HG03039 (cell line): ENCODE measurements around the gene FUOM.
"Not testable (repeated sequence)": the region's sequence is repeated elsewhere in the genome, so short reads cannot be mapped to it uniquely, and the experiment has no call there.

ENCODE experiments used
- ATAC-seq: cut with Tn5 transposase; IDR thresholded peaks from one replicate; pipeline ENCODE4 v1.9.1; 2021; ENCODE audit warnings: mild to moderate bottlenecking, moderate library complexity; ENCODE audit not compliant: unreplicated experiment

The FUOM gene

DNA sequence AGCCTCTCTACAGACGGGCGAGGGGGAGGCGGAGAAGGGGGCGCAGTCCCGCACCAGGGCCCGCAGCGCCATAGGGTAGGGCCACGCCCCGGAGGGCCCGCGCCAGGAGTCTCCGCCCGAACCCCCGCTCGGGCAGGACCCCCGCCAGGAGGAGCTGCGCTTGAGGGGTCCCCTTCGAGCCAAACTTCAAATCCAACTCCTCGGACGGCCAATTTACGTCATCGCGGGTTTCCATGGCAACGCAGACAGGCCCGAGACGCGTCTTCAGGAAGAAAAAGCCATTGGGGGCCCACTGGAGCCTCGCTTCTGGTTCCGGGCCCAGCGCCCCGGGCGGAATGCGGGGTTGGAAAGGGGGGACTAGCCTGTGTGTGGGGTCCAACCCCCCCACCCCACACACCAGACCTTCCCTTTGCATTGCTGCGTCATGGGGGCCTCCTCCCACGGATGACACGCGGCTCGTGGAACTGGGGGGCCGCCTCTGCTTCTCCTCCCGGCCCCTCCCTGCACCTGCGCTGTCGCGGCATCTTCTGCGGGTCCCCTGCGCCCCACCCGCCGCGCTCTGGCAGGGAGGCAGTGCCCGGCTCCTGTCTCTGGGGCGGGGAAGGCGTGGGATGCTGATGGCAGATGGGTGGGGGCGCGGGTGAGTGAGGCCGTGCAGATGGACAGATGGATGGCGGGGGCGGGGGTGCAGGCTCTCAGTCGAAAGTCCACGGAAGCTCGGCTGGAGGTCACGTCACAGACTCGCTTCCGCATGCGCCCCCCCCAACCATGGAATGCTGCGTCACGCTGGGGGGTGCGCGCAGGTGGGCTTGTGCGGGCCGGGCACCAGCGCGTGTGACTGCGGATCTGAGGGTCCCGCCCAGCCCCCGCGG is 22.3 kb downstream of the FUOM start:
- ATAC-seq: no peak

DNA sequence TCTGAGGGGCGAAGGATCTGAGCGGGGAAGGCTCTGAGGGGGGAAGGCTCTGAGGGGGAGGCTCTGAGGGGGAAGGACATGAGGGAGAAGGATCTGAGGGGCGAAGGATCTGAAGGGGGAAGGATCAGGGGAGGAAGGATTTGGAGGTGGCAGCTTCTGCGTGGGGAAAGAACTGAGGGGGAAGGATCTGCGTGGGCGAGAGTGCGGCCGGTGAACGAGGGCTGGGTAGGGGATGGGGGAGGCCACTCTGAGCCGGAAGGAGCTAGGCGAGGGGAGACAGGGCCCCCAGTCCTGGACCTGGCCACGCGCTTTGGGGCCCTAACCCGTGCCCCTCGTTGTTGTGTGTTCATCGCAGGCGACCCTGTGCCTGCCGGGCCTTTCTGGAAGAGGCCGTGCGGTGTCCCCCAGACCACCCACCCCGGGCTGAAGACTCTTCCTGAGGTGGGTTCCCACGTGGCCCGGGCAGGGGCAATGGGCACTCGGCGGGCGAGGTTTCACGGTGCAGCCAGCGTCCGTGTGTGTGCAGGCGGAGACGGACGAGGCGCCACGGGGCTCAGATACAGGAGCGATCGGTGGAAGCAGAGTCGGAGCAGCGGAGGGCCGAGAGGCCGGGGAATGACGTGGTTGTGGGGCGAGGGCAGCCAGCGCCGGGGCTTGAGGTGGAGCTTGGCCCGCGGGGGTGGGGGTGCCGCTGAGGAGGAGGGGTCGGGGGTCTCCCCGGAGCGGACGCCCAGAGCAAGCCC is 23.1 kb downstream of the FUOM start:
- no peak for ATAC-seq

DNA sequence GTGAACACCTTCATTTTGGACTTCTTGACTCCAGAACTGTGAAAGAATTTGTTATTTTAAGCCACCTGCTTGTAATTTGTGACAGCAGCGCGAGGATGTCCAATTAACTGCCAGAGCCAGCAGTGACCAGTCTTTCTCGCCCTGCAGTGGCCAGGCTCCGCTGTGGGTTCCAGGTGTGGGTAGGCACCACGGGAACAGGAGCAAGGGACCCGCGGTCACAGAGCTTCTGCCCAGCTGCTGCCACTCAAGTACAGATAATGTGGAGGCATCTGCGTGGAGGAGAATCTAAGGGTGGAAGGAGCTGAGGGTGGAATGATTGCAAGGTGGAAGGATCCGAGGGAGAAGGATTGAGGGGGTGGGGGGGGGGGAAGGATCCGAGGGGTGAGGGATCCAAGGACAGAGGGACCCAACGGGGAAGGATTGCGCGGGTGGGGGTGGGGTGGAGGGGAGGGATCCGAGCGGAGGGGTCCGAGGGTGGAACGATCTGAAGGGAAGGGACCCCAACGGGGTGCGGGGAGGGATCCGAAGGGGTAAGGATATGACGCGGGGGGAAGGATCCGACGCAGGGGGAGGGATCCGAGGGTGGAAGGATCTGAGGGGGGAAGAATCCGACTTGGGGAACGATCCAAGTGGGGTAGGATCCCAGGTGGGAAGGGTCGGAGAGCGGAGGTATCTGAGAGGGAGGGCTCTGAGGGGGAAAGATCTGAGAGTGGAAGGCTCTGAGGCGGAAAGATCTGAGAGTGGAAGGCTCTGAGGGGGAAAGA is 24.7 kb downstream of the FUOM start:
- ATAC-seq: no peak

DNA sequence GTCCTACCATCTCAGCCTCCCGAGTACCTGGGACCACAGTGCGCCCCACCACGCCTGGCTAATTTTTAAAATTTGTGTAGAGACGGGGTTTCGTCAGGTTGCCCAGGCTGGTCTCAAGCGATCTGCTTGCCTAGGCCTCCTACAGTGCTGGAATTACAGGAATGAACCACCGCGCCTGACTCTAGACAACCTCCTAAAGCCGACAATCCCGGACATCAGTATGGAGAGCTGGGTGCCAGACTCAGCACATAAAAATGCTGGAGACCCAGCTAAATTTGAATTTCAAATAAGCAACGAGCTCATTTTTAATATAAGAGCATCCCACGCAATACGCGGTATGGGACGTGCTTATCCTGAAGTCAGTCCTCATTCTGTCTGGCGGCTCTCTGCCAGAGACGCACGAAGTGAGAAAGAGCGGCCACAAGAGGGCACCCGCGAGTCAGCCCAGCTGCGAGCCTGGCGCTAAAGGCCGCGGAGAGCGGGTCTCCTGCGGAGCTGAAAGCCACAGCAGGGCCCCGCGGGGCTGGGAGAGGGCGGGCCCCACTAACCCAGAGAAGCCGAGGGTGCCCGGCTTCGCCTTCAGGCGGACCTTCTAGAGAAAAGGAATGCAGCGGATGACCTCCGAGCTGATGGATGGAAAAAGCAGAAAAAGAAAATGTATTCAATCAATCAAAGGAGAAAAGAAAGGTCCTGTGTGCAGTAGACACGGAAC is 28.2 kb downstream of the FUOM start:
- no peak for ATAC-seq

DNA sequence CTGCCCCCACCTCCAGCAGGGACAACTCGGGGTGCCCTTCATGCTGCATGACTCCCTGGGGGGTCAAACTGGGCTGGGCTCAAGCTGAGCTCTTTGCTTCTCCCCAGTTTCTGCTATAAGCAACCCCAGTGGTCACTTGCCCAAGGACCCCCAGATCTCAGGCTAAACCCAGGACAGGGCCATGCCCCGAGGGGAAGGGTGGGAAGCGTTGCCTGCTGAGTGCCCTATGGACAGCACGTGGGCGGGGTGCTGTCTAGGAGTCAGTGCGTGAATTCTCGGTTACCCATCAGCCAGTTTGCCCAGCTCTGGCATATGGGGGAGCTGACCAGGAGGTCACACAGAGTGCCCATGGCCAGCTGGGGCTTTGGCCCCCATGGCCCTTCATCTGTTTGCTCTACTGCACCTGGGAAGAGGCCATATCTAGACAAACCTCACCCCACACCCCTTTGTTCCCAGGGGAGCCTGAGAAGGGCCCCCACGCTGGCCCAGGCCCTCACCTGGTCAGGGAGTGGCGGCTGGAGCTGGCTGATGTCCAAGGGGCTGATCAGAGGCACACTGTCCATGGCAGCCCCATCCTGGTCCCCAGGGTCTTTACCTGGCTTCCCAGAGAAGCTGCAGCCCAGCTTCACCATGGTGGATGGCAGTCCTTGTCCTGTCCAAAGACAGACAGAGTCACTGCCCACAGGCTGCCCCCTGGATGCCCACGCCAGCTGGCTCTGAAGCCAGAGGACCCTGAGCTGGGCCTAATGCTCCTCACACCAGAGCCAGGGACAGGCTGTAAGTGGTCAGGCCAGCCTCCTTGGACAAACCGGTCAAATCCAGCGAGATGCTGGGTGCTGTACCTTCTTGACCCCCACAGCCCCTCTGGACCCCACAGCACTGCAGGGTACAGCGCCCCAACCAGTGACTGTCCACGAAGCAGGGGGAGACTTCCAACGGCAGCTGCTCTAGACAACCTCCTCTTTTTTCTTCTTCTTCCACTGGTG is 29.2 kb downstream of the FUOM start:
- ATAC-seq: no peak

DNA sequence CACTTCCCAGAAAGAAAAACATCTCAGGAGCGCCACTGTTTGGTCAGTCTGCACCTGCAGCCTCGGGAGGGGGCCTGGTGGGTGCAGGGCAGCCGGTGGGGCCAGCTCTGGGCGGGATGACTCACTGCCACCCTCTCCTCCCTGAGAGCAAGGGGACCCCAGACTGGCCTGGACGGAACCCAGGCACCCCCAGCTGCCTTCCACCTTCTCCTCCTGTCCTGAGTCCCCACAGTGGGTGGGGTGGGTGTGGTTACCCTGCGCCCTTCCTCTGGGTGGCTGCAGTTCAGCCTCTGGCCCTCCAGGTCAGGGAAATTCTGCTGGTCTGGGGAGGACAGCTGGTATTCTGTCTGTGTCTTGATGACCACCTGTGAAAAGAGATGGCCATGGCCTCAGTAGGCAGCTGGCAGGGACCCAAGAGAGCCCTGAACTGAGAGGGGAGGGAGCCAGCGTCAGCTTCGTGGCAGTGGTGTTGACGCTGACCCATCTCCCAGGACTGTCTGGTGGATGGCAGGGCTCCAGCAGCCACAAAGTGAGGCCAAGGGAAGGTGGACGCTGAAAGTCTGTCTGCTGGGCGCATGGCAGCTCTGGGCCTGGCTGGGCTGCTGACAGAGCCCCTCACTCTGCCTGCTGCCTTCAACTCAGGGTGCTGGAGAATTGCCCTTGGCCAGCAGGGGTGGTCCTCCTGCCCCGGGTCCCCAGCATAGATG is 30.0 kb downstream of the FUOM start:
- ATAC-seq: no peak

DNA sequence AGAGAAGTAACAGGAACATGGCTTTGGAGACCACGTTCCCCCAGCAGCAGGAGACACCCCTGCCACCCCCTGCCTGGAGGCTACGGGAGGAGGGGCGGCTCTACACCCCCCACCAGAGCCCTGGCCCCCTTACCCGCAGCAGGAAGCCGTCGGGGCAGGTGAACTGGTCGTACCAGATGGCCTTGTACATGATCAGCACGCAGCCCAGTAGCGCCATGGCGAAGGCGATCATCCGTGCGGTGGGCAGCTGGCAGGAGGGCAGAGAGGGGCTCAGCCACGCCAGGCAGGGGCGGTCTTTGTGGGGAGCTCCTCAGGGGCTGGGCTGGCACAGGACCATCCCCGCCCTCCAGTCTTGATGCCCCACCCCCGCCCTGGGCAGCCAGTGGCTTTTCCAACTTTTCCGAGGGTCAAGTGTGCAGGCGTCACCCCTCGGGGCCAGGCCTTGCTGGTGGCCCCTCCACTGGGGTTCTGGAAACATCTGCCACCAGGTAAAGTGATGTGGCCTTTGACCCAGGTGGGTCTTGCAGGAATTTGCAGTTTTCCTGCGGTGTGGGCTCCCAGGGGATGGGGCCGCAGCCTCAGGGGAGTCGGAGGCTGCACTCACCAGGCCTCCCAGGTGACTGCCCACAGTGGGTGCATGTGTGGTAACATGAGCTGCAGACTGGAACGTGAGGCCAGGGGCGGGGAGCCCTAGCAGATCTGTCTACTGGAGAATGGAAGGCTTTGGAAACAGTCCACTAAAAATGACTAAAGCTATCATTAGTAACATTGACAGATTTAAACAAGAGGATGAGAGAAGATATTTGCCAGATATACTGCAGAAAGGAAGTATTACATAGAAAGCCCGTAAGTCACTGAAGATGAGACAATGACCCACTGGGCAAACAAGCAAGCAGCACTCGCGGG is 30.8 kb downstream of the FUOM start:
- ATAC-seq: no peak

DNA sequence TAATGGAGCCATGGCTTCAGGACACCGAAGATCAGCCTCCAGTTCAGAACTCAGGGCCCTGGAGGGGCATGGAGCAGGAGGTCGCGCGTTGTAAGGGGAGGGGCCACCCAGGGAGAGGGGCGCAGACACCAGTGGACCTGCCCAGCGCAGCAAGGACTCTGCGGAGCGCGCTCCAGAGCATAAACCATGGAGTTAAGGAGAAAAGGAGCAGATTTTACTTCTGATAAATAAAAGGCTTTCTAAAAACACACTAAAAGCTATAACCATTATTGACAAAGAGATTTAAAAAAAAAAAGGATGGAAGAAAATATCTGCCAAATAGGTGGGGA is 31.6 kb downstream of the FUOM start:
- no peak for ATAC-seq

DNA sequence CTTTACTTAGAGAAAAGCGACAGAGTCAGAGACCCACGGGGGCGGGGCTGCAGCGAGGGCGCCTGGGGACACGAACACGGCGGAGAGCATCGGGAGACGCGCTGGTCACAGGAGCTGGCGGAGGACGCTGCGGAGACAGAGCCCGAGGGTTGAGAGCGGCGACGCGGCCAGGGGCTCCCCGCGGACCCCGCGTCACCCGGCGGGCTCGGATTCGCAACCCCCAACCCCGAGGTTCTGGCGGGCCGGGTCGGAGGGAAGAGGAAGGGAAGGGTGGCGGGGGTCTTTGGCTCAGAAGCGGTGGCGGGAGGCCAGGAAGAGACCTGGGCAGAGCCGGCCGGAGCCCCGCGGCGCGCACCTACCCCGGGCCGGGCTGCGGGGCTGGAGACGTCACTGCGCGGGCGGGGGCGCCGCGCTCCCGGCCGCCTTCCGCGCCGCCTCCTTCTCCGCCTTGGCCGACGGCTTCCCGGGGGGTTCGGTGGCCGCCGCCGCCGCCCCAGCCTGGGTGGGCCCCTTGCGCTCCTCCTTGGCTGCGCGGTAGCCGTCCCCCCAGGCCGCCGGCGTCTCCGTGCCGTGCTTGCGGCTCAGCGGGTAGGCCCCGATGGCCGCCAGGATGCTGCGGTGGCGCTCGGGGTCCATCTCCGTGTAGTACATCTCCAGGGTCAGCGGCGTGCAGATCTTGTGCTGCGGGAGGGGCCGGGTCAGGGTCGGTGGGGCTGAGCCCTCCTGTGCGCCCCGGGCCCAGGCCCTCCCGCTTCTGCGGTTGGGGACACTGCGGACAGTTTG is 32.2 kb downstream of the FUOM start:
- ATAC-seq: no peak

DNA sequence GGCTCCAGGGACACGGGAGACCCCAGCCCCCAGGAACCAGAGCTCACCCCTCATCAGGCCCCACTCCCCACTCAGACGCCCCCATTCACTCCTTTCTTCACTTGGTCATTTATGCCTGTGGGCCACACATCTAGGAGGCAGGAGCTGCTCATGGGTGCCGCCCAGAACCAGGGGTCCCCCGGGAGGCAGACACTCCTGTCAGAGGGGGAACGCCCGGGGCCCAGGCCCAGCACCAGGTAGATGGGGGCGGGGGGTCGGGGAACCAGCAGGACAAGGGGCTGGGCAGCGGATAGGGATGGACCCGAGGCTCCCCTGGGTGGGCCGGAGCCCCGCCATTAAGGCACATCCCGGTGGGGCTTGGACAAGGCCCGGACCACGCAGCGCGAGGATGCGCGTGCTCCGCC is 33.0 kb downstream of the FUOM start:
- no peak for ATAC-seq

DNA sequence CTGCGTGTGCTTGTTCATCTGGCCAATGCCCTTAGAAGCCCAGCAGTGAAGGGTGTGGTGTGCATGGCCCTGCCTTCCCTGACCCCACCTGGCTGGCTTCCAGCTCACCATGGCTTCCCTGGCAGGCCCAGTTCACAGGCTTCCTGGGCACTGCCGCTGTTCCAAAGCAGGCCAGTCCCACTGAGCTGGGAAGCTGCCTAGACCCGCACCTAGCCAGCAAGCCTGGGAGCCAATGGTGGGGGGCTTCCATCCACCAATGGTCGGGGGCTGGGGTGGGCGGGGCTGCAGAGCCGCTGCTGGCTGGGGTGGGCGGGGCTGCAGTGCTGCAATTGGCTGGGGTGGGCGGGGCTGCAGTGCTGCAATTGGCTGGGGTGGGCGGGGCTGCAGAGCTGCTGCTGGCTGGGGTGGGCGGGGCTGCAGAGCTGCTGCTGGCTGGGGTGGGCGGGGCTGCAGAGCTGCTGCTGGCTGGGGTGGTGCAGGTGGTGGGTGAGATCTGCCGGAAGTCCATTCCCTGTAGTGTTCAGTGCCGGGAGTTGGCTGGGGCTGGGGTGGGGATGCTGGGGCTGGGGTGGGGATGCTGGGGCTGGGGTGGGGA is 33.5 kb downstream of the FUOM start:
- no peak for ATAC-seq

DNA sequence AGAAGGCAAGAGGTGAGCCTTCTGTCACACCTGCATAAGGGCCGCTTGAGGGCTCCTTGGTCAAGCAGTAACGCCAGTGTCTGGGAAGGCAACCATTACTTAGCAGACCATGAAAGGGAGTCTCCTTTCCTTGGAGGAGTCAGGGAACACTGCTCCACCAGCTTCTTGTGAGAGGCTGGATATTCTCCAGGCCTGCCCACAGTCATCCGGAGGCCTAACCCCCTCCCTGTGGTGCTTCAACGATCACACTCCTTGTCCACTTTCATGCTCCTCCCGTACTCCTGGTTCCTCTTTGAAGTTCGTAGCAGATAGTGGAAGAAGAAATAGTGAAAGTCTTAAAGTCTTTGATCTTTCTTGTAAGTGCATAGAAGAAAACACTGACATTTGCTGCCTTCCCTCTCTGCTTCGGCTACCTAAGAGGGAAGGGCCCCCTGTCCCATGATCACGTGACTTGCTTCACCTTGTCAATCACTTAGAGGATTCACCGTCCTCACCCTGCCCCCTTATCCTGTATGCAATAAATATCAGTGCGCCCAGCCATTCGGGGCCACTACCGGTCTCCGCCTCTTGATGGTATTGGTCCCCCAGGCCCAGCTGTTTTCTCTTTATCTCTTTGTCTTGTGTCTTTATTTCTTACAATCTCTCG is 35.6 kb downstream of the FUOM start:
- not testable (repeated sequence) for ATAC-seq

DNA sequence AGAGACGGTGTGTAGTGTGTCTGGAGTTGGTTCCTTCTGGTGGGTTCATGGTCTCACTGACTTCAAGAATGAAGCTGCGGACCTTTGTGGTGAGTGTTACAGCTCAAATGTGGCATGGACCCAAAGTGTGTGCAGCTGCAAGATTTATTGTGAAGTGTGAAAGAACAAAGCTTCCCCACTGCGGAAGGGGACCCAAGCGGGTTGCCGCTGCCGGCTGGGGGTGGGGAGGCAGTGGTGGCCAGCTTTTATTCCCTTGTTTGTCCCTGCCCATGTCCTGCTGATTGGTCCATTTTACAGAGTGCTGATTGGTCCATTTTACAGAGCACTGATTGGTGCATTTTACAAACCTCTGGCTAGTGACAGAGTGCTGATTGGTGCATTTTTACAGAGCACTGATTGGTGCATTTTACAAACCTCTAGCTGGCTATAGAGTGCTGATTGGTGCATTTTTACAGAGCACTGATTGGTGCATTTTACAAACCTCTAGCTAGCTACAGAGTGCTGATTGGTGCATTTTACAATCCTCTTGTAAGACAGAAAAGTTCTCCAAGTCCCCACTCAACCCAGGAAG is 36.9 kb downstream of the FUOM start:
- ATAC-seq: not testable (repeated sequence)

DNA sequence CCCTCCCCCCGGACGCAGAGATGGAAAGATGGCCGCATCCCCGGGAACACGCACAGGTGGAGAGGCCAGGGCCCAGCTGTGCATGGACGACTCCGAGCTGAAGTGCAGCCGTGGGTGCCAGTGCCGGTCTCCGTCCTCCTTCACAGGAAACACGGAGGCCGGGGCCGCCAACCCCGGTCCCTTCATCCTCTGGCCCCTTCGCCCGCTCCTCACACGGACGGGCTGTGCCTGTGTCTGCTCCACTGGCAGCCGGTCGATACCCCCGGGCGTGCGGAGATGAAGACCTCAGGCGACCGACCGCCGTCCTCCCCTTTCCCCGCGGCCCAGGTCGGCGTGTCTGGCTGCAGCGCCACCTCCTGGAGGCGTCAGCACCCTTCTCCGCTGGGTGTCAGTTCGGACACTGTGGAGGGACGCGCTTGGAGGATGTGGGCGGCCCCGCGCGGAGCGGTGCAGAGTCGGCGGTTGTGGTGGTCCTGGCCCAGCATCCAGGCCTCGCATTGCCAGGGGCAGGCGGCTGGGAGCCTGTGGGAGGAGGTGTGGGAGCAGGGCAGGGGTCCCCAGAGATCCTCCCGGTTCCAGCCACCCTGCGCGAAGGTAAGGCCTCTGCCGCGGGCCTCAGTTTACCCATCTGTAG is 39.2 kb downstream of the FUOM start:
- no peak for ATAC-seq

DNA sequence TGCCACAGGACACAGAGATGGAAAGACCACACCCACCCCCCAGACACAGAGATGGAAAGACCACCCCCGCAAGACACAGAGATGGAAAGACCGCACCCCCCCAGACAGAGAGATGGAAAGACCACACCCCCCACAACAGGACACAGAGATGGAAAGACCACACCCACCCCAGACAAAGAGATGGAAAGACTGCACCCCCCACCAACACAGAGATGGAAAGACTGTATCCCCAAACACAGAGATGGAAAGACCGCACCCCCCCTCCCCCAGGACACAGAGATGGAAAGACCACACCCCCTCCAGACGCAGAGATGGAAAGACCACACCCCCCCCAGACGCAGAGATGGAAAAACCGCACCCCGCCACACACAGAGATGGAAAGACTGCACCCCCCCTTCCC is 41.1 kb downstream of the FUOM start:
- ATAC-seq: no peak

DNA sequence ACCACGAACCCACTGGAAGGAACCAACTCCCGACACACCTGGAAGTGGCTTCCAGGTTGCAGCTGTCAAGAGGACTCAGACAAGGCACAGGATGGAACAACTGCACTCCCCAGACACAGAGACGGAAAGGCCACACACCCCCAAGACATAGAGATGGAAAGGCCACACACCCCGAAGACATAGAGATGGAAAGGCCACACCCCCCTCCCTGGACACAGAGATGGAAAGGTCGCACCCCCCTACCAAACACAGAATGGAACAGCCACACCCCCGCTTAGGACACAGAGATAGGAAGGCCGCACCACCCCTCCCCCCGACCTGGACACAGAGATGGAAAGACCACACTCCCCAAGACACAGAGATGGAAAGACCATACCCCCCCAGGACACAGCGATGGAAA is 41.6 kb downstream of the FUOM start:
- ATAC-seq: no peak
